ENCODE data around the gene SLC25A26. TPM values are rescaled to one million over a fixed set of nuclear protein-coding genes. Genes with fewer than 3 reads are reported as not detected.
A peak's percentile ranks its signal among the peaks of the same experiment; 100 is the strongest.
"Not testable (repeated sequence)": the region's sequence is repeated elsewhere in the genome, so short reads cannot be mapped to it uniquely, and the experiment has no call there.

SLC25A26 gene
- total RNA-seq, 1 experiment from 2014 or later = 24.8 TPM

DNA sequence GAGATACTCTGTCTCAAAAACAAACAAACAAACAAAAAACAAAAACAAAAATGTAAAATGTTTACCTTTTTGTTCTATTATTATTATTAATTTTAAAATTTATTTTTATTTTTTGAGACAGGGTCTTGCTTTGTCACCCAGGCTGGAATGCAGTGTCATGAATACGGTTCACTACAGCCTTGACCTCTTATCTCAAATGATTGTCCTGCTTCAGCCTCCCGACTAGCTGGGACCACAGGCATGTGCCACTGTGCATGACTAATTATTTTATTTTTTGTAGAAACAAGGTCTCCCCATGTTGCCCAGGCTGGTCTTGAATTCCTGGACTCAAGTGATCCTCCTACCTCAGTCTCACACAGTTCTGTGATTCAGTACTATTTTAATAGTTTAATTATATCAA is 5.7 kb upstream of the SLC25A26 start:
- DNase-seq (ENCODE audit: low read depth) = no peak
- in situ Hi-C loops (cut with HindIII; ENCODE audit: low pct_unique_long_range_greater_than_20kb, low sequenced_read_pairs) = no loop called here

DNA sequence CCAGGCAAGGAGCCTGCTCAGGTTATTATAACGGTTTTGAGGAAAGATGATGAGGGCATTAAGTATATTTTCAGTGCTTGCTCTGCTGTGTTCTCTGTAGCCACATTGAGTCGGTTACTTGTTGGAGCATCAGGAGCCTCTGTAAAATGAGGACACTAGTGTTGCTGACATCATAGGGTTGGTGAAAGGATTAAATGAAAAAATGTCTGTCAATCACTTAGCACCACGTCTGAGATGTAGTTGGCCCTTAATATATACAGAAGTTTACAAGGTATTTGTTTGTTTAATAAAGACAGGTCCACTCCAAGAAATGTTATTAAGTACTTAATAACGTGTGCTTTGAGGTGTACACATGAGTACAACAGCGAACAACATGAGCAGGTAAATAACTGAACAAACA is 735 bp upstream of the SLC25A26 start:
- in situ Hi-C loops (cut with HindIII; ENCODE audit: low pct_unique_long_range_greater_than_20kb, low sequenced_read_pairs) = no loop called here
- DNase-seq (ENCODE audit: low read depth) = no peak

DNA sequence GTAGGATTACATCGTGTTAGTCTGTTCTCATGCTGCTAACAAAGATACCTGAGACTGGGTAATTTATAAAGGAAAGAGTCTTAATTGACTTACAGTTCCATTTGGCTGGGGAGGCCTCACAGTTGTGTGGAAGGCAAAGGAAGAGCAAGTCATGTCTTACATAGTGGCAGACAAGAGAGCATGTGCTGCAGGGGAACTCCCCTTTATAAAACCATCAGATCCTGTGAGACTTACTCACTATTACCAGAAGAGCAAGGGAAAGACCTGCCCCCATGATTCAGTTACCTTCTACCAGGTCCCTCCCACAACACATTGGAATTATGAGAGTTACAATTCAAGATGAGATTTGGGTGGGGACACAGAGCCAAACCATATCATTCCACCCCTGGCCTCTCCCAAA is 3.4 kb downstream of the SLC25A26 start:
- DNase-seq (ENCODE audit: low read depth) = peak; percentile 17
- in situ Hi-C loops (cut with HindIII; ENCODE audit: low pct_unique_long_range_greater_than_20kb, low sequenced_read_pairs) = no loop called here

DNA sequence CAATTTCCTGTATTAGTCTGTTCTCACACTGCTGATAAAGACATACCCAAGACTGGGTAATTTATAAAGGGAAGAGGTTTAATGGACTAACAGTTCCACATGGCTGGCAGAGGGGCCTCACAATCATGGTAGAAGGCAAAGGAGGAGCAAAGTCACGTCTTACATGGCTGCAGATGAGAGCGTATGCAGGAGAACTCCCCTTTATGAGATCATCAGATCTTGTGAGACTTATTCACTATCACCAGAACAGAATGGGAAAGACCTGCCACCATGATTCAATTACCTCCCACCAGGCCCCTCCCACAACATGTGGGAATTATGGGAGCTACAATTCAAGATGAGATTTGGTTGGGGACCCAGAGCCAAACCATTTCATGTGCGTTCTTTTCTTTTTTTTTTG is 5.3 kb downstream of the SLC25A26 start:
- in situ Hi-C loops (cut with HindIII; ENCODE audit: low pct_unique_long_range_greater_than_20kb, low sequenced_read_pairs); DNase-seq (ENCODE audit: low read depth): not testable (repeated sequence)

DNA sequence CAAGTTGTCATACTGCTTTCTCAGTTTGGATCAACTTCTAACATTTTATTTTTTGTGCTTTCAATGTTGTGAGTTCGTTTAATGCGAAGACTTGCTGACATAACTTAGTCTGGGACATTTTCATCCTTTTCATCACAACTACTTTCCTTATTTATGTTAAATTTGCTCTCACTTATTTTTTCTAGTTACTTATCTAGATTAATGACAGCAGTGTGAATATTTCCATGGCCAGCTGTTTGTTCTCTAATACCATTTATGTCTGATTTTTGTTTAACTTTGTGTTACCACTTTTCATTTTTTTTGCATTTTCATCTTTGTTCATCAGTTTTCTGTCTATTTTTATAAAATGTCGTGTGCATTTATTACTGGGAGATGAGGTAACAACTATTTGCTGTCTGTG is 6.2 kb downstream of the SLC25A26 start:
- DNase-seq (ENCODE audit: low read depth) = no peak
- in situ Hi-C loops (cut with HindIII; ENCODE audit: low pct_unique_long_range_greater_than_20kb, low sequenced_read_pairs) = no loop called here

DNA sequence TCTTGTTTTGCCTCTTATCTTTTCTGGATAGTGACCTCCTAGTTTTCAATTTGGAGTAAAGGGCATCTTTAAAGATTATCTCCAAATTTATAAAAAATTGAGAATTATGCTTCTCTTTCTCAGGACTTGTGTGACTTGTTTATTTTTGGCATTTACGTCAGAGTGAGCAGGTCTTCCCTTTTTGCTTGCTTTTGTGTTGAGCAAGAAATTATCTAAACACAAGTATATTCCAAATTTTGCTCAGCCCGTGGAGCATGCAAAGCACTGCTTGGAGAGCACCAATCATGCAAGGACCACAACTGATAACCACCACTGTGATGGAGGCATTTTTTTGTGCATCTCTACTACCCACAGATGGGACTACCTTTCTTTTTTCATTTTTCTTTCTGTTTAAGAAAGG is 7.1 kb downstream of the SLC25A26 start:
- in situ Hi-C loops (cut with HindIII; ENCODE audit: low pct_unique_long_range_greater_than_20kb, low sequenced_read_pairs) = no loop called here
- DNase-seq (ENCODE audit: low read depth) = no peak

DNA sequence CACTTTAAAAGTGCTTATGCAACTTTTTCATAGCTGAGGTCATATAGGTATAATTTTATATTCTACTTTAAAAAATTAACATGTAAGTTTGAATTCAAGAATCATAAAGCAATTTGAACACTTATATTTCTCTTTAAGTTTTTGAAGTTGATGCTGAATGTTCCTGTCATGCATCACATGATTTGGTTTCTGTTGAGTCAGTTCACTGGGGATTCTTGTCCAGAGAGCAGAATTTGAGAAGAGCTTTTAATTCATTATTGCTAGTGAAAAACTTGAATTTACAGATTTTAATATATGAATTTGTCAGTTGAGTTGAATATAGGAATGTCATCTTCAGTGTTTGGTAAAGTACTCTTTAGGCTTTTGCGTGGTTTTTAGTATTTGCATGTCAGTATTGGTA is 7.9 kb downstream of the SLC25A26 start:
- DNase-seq (ENCODE audit: low read depth) = no peak
- in situ Hi-C loops (cut with HindIII; ENCODE audit: low pct_unique_long_range_greater_than_20kb, low sequenced_read_pairs) = no loop called here

DNA sequence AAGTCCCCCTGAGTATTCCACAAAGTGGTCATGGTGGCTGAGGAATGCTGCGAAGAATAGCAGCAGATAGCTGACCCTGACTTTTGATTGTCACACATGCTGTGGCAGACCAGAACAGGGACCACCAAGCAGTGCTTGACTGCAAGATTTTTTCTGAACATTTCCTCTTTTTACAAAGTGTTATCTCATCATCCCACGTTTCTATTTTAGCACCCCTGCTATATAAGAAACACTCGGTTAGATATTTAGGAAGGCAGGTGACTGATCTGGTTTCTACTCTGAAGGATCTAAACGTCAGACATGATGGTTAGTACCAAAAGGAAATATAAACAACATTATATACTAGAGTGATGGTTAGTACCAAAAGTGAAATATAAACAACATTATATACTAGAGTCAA is 9.1 kb downstream of the SLC25A26 start:
- in situ Hi-C loops (cut with HindIII; ENCODE audit: low pct_unique_long_range_greater_than_20kb, low sequenced_read_pairs) = no loop called here

DNA sequence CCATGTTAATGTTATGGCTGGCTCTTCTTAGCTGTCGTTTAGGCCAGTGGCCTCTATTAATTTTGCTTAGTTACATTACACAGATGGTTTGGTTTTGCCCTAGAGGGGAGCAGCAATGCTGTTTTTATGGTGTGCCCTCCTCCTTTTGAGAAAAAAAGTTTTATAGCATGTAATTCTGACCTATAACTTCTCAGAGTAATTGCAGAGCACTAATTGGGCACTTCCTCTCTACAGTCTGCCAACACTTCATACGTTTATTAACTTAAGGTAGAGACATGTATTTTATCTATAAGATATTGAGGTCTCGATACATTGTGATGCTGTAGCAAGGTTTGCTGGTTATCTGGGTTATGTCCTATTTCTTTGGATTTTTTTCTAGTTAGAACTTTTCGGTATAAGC is 12.2 kb downstream of the SLC25A26 start:
- in situ Hi-C loops (cut with HindIII; ENCODE audit: low pct_unique_long_range_greater_than_20kb, low sequenced_read_pairs) = no loop called here
- DNase-seq (ENCODE audit: low read depth) = no peak

More for the DNA sequence above, 9.1 kb downstream of the SLC25A26 start:
- no peak for DNase-seq (ENCODE audit: low read depth)

DNA sequence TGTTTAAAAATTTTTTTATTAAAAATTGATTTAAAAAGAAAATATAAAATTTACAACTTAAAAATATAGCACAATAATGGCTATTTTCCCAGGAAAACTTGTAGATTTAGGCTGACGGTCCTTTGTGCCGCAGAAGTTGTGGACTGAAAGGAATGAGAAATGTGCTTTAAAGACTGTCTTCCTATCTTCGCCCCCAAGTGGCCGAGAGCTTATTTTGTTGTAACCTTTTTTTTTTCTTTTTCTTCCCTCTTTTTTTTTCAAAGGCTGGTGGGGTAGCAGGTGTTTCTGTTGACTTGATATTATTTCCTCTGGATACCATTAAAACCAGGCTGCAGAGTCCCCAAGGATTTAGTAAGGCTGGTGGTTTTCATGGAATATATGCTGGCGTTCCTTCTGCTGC is 15.5 kb downstream of the SLC25A26 start:
- no peak for DNase-seq (ENCODE audit: low read depth)
- in situ Hi-C loops (cut with HindIII; ENCODE audit: low pct_unique_long_range_greater_than_20kb, low sequenced_read_pairs) = no loop called here

DNA sequence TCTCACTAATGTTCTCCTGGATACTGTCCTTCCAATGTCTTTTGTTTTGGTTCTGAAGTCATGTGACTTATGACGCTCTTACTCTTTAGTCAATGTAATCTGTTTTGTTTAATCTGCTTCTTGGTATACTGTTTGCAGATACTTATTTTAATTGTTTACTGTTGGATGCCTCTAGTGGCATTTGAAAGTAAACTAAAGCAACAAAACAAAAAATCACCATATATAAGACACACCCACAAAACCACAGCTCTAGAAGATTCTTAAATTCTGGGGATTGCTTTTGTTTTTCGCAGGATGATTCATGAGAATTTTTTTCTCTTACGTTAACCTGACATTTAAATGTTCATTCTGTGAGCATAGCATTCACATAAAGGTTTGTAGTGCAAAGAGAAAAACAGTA is 16.8 kb downstream of the SLC25A26 start:
- no peak for DNase-seq (ENCODE audit: low read depth)
- in situ Hi-C loops (cut with HindIII; ENCODE audit: low pct_unique_long_range_greater_than_20kb, low sequenced_read_pairs) = no loop called here

DNA sequence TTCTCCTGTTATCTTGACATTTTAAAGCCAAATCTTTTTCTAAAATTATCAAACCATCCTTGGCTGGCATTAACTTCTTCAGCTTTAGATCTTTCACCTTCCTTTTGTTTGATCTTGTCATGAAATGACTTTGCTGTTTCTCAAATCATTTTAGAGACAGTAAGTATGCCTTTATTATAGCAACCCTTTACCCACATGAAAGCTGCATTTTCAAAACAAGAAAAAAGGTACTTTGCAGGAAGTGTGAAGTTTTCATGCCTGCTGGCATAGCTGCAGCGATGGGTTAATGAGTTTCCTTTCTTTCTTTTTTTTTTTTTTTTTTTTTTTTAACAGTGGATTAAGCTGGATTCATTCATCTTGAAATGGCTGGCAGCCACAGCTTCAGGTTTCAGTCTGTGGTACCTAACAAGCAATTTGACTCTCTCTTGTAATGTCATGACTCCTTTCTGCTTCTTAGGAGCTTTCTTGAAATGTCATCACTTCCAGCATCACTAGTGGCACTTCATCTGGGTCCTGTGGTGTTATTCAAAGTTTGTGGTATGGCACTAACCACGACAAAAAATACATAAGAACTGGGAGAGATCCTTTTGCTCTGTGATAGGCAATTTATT is 18.8 kb downstream of the SLC25A26 start:
- DNase-seq (ENCODE audit: low read depth) = no peak
- in situ Hi-C loops (cut with HindIII; ENCODE audit: low pct_unique_long_range_greater_than_20kb, low sequenced_read_pairs) = no loop called here

DNA sequence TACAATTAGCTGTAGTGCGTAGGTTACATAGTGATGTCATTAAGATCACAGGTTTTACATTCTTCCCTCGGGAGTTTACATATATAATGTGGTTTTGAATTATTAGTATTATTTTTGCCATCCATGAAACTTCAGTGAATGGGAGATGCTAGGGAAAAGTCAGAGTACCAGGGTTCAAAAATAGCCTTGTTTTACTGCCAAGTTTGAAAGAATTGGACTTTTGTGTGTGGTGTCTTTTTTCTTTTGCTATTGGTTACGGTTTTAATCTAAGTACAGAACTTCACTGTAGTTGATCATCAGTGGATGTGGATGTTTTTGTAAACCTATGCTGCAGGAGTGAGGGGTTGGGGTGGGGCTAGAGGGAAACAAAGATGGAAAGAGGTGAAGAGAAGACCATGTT is 20.7 kb downstream of the SLC25A26 start:
- in situ Hi-C loops (cut with HindIII; ENCODE audit: low pct_unique_long_range_greater_than_20kb, low sequenced_read_pairs) = no loop called here
- no peak for DNase-seq (ENCODE audit: low read depth)

DNA sequence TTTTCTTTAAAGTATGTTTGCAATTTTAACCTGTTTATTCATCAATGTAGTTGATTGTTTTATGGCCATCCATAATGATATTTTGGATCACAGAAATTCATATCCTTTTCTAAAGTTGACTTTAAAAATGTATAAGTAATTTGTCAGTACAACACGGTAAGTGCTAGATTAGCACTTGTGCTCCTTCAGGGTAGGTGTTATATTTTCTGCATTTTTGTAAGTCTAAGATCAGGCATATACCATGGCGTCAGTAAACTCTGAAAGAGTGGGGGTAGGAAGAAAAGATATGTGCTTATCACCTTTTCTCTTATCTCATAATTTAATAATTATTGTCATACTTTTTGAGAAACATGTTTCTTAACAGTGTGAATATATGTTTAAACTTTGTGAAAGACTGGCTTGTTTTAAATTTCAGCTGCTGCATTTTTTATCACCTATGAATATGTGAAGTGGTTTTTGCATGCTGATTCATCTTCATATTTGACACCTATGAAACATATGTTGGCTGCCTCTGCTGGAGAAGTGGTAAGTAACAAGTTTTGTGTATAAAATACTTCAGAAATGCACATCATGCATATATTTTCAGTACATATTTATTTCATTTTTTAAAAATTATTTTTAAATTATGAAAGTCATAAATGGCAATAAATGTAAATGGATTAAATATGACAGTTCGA is 22.1 kb downstream of the SLC25A26 start:
- DNase-seq (ENCODE audit: low read depth) = no peak
- in situ Hi-C loops (cut with HindIII; ENCODE audit: low pct_unique_long_range_greater_than_20kb, low sequenced_read_pairs) = no loop called here

DNA sequence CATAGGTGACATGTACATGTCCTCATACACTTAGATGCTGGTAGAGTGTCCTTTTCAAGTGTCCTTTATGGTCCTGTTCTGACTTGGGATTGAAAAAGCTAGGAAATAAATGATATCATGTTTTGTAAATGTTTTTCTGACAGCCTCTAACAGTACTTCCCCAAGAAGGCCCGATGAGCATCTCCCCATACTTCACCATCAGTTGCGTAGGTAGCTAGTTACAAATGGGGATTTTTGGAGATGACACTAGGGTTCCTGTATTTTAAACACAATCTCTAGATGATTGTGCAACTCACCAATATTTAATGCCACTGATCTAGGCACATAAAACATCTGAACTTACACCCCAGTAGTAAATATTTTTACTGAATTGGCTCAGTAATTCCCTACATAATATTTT is 27.8 kb downstream of the SLC25A26 start:
- no peak for DNase-seq (ENCODE audit: low read depth)
- in situ Hi-C loops (cut with HindIII; ENCODE audit: low pct_unique_long_range_greater_than_20kb, low sequenced_read_pairs) = no loop called here

DNA sequence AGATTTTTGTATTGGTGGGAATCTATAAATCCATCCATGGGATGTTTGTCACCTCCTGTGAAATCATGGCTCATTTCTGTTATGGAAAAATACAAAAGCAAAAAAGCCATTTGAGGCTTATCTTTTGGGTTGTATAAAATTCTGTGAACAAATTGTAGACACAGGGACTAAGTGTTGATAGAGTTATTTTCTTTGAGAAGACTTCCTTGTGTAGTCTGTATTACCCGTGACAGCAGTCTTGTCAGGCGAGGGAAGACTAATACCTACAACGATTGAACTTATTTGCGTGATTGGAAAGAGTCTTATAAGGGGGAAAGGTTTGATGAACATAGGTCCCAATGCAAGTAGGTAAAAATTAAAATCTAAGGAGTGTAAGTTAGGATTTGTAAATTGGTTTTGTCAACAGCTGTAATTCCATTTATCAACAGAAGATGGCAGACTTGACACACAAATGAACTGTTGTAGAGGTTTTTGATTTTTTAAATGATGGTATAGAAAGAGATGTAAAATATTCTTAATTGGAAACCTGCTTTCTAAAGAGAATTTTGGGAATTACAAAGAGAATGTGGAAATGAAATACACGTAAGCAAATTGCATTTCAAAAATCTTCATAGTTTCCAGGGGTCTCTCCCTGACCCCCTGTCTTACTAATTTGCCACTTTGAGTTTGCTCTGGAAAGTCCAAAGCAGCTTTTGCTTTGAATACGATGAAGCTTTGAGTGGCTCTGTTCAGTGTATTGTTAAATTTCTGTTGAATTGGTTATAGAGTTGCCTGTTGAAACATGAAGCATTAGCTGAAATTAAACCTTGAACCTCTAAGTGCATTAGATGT is 33.2 kb downstream of the SLC25A26 start:
- in situ Hi-C loops (cut with HindIII; ENCODE audit: low pct_unique_long_range_greater_than_20kb, low sequenced_read_pairs) = no loop called here
- DNase-seq (ENCODE audit: low read depth) = peak; percentile 16

DNA sequence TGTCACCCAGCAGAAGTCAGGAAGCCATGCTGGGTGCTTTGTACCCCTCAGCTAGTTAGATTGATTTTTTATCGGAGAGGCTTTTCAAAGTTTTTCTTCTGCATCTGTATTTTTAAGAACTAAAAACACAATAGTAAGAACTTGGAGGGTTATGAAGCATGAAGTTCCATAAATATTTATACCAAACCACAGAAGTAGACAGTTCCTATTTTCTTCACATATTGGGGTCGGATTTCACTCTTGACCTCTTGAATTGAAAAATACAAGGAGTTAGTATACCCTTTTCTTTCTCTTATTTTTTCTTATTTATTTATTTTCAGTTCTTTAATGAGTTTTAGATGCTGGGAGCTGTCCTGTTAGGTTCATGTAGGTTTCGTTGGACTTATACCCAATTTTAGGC is 35.1 kb downstream of the SLC25A26 start:
- no peak for DNase-seq (ENCODE audit: low read depth)
- in situ Hi-C loops (cut with HindIII; ENCODE audit: low pct_unique_long_range_greater_than_20kb, low sequenced_read_pairs) = no loop called here

DNA sequence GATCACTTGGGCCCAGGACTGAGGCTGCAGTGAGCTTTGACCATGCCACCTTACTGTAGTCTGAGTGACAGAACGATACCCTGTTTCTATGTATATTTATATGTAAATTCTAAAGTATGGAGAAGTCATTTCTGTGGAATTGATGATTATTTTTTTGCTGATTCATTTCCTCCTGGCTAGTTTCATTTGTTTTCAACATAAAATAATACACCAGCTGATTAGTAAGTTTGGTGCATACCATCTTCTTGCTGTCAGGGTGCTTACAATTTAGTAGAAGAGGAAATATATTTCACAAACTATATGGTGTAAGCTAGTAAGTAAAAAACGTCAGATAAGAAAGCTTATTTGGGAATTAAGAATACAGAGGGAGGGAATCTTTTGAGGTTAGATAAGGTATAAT is 36.0 kb downstream of the SLC25A26 start:
- in situ Hi-C loops (cut with HindIII; ENCODE audit: low pct_unique_long_range_greater_than_20kb, low sequenced_read_pairs) = no loop called here
- DNase-seq (ENCODE audit: low read depth) = no peak

DNA sequence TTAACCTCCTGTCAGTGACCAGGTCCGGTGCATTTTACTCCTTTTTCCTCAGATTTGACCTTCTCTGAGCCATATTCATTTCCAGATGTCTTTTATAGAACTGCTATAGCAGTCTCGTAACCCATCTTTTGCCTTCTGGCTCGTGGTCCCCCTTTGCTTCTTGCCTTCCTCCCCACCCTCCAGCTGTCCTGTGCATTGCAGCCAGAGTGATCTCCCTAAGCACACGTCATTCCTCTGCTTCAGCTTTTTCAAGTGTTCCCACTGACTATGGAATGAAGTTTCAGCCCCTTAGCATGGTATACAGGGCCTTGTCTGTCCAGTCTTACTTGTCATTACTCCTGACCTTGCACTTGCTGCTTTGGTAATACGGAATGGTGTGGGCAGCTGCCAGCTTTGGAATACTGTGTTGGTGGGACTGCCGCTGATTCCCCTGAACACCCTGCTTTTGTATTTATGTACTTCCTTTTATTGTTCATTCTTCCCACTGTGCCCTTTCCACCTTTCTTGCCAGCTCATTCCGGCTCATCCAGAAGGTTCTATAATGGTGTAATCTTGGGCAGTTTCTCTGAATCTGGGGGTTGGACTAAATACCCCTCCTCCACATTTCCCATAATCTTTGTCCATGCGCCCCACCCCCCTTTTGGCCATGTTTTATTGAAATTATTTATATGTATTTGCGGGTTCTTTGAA is 38.9 kb downstream of the SLC25A26 start:
- in situ Hi-C loops (cut with HindIII; ENCODE audit: low pct_unique_long_range_greater_than_20kb, low sequenced_read_pairs) = no loop called here
- no peak for DNase-seq (ENCODE audit: low read depth)
